Bladder microvascular endothelial cell (primary cell): ENCODE results near the gene MYOCD. TPM values are rescaled to one million over a fixed set of nuclear protein-coding genes. Genes with fewer than 3 reads are reported as not detected.

Experiments
- total RNA-seq: library from RNA; depleted of rRNA; stranded (reverse); fragments of >200 nt; gene quantifications from 2 replicates; pipeline ENCODE4 v1.2.3, GENCODE V29; 2014

MYOCD gene
- total RNA-seq, result under 0.01 and 2.2 TPM in 2 replicates

GRCh38 chr17:12665263-12666210 lies at the start of gene MYOCD:
MYOCD (plus strand) TSS chr17:12665890; CDS start chr17:12666189, 299 bp downstream.

GRCh38 chr17:12789481-12790248 lies 124.0 kb downstream of the MYOCD start, which contains the start of gene ARHGAP44:
ARHGAP44 (plus strand) TSS chr17:12789498; CDS start chr17:12789839, 341 bp downstream.

Other genes starting within 250 kb of the MYOCD start
- under 0.01 and 0.57 TPM in 2 replicates for gene ARHGAP44, start 123.6 kb downstream of the MYOCD start, total RNA-seq